GM21390 (cell line): Measurements from ENCODE around the gene ZBED1.
"Not testable (repeated sequence)": the region's sequence is repeated elsewhere in the genome, so short reads cannot be mapped to it uniquely, and the experiment has no call there.

ENCODE experiments used
- ATAC-seq: cut with Tn5 transposase; IDR thresholded peaks from one replicate; pipeline ENCODE4 v1.9.1; 2021; ENCODE audit not compliant: unreplicated experiment

Gene ZBED1

GRCh38 chrX:2498781-2499302, 1.9 kb downstream of the ZBED1 start:
- no peak for ATAC-seq

GRCh38 chrX:2497961-2498780, 2.6 kb downstream of the ZBED1 start:
- ATAC-seq: no peak

GRCh38 chrX:2495595-2495994, 5.2 kb downstream of the ZBED1 start:
- no peak for ATAC-seq

- ATAC-seq: no peak
Measured at GRCh38 chrX:2492531-2493218, 8.1 kb downstream of the ZBED1 start.

GRCh38 chrX:2490634-2491033, 10.1 kb downstream of the ZBED1 start:
- no peak for ATAC-seq

GRCh38 chrX:2489446-2490445, 11.0 kb downstream of the ZBED1 start:
- no peak for ATAC-seq

GRCh38 chrX:2488621-2489285, 12.0 kb downstream of the ZBED1 start:
- ATAC-seq: no peak

GRCh38 chrX:2487366-2487765, 13.4 kb downstream of the ZBED1 start:
- ATAC-seq: no peak

- no peak for ATAC-seq
Measured at GRCh38 chrX:2486476-2487133, 14.2 kb downstream of the ZBED1 start.

GRCh38 chrX:2485789-2486345, 14.9 kb downstream of the ZBED1 start:
- ATAC-seq: no peak

- ATAC-seq: no peak
Measured at GRCh38 chrX:2484721-2485648, 15.8 kb downstream of the ZBED1 start.

GRCh38 chrX:2484256-2484655, 16.5 kb downstream of the ZBED1 start:
- no peak for ATAC-seq

GRCh38 chrX:2483398-2484060, 17.2 kb downstream of the ZBED1 start:
- ATAC-seq: no peak

GRCh38 chrX:2481597-2481996, 19.2 kb downstream of the ZBED1 start:
- not testable (repeated sequence) for ATAC-seq

- ATAC-seq: not testable (repeated sequence)
Measured at GRCh38 chrX:2479982-2480381, 20.8 kb downstream of the ZBED1 start.

GRCh38 chrX:2479420-2479780, 21.4 kb downstream of the ZBED1 start:
- ATAC-seq: no peak

GRCh38 chrX:2478546-2479419, 22.0 kb downstream of the ZBED1 start:
- no peak for ATAC-seq
